PC-9 (cell line): Measurements from ENCODE around the gene RXRB.

Experiments used
- EZH2 ChIP-seq: fragments of 200-600 bp; sonication (generic); IDR thresholded peaks from 2 replicates; pipeline ENCODE4 v1.8.0; 2017; ENCODE audit warnings: antibody characterized with exemption, low read depth
- TF ChIP-seq, protein P1 (sequence below): fragments of 200-600 bp; sonication (generic); conservative IDR thresholded peaks from 2 replicates; pipeline ENCODE4 v1.6.1; 2017; ENCODE audit warnings: mixed run types, antibody characterized with exemption, mild to moderate bottlenecking, moderate library complexity

DNA sequence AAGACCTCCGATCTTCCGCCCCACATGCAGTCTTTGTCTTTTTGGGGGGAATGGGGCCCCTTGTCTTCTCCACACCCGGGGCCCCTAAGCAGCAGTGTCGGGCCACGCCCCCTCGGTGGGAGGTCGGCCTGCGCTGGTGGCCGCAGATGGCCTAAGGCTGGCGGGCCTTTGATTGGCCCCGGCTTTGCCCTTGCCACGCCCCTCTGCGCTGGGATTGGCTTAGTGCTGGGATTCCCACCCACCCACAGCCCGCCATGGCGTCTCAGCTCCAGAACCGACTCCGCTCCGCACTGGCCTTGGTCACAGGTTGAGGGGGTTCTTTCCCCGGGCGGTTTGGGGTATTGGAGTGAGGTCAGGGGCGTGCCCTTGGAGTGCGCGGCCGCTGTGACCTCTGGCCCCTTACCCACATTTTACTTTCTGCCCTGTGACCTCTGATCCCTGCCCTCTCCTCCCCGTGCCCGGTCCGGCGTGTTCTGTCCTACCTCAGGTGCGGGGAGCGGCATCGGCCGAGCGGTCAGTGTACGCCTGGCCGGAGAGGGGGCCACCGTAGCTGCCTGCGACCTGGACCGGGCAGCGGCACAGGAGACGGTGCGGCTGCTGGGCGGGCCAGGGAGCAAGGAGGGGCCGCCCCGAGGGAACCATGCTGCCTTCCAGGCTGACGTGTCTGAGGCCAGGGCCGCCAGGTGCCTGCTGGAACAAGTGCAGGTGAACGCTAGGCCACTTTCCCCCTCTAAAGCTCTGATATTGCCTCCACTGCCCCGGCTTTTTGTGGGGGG lies 4.1 kb upstream of the RXRB start, which contains the start of gene HSD17B8:
- TF ChIP-seq, protein P1, sequence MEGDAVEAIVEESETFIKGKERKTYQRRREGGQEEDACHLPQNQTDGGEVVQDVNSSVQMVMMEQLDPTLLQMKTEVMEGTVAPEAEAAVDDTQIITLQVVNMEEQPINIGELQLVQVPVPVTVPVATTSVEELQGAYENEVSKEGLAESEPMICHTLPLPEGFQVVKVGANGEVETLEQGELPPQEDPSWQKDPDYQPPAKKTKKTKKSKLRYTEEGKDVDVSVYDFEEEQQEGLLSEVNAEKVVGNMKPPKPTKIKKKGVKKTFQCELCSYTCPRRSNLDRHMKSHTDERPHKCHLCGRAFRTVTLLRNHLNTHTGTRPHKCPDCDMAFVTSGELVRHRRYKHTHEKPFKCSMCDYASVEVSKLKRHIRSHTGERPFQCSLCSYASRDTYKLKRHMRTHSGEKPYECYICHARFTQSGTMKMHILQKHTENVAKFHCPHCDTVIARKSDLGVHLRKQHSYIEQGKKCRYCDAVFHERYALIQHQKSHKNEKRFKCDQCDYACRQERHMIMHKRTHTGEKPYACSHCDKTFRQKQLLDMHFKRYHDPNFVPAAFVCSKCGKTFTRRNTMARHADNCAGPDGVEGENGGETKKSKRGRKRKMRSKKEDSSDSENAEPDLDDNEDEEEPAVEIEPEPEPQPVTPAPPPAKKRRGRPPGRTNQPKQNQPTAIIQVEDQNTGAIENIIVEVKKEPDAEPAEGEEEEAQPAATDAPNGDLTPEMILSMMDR, result no peak
- TF ChIP-seq EZH2, result no peak
